CD4-positive, alpha-beta T cell treated with Interleukin-15 for 4 hours (primary cell): ENCODE data around the gene TM9SF4.

Experiments used
- DNase-seq: peaks from one replicate; pipeline ENCODE4 v3.0.0-alpha.2; 2020; ENCODE audit warnings: low spot score

TM9SF4 gene

DNA sequence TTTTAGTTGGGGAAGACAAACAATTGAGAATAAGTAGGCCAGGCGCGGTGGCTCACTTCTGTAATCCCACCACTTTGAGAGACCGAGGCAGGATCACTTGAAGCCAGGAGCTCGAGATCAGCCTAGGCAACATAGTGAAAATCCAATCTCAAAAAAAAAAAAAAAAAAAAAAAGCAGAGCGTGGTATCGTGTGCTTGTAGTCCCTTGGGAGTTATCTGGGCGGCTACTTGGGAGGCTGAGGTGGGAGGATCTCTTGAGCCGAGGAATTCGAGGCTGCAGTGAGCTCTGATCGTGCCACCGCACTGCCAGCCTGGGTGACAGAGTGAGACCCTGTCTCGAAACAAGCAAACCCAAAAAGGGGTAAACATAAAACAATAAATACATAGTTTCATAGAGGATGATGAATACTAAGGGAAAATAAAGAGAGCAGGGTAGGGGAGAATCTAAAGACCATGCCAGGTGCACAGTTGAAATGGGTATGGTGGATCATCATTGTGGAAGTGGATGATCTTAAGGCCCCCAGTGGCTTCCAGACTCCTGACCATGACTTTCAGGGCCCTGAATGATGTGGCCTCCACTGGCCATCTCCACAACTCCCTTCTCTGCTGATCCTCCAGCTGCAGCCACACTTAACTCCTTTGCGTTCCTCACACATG, 99.1 kb downstream of the TM9SF4 start:
- DNase-seq = no peak

DNA sequence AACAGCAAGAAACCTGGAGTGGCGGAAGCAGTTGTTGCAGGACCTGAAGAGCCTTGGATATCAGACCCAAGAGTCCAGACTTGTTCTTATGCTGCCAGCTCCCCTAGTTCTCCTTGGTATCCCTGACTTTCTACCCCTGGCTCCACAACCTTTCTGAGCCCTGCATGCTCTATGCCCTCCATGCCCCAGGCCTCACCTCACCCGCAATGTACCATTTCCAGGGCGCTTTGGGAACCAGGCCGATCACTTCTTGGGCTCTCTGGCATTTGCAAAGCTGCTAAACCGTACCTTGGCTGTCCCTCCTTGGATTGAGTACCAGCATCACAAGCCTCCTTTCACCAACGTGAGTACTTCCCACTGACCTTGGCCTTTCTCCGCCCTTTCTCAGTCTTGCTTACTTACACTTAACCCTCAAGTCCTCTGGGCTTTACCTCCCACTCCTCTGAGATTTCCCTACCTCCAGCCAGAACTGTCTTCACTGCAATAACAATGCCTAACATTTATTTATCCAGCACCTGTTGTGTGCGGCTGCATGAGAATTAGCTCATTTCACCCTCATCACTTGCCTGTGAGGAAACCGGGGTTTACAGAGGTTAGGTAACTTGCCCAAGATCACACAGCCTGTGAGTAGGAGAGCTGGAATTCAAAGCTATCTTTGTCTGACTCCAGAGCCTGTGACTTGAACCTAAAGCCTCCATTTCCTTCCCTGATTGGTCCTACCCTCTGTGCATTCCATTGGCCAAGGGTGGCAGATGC, 100.5 kb downstream of the TM9SF4 start:
- no peak for DNase-seq

- no peak for DNase-seq
Measured at GRCh38 chr20:32213870-32214269, 104.4 kb downstream of the TM9SF4 start.

DNA sequence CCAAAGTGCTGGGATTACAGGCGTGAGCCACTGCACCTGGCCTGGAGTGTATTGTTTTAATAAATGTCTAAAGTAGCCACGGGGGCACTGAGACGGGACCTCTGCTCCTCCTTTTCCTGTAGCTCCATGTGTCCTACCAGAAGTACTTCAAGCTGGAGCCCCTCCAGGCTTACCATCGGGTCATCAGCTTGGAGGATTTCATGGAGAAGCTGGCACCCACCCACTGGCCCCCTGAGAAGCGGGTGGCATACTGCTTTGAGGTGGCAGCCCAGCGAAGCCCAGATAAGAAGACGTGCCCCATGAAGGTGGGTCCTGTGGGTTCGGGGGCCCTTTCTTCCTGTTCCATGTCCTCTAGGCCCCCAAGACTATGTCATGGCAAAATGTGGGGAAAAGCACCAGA, 105.6 kb downstream of the TM9SF4 start:
- DNase-seq = no peak

GRCh38 chr20:32215729-32216128, 106.2 kb downstream of the TM9SF4 start:
- no peak for DNase-seq

- DNase-seq = no peak
Measured at GRCh38 chr20:32216179-32217142, 106.9 kb downstream of the TM9SF4 start.
